ENCODE measurements around the gene ADAM22. TPM values are rescaled to one million over a fixed set of nuclear protein-coding genes. Genes with fewer than 3 reads are reported as not detected.
A peak's percentile ranks its signal among the peaks of the same experiment; 100 is the strongest.

Gene ADAM22
- total RNA-seq, 1 experiment from 2014 or later = 10.1 TPM

GRCh38 chr7:88226886-88227516 is 292.9 kb downstream of the ADAM22 start:
- Histone ChIP-seq H3K36me3 (ENCODE audit: control insufficient read depth, insufficient read depth, low read length) (no peaks in the 10 kb centered on the region), H3K4me1 (peaks cover 36% of the 10 kb centered on the region), H3K9me3 (0 out of 2 replicates have a peak, but pooled peaks cover 7% of the 10 kb centered on the region), H3K27me3 (replicated peaks; ENCODE audit: control insufficient read depth, insufficient read depth, low read length) (no peaks in the 10 kb centered on the region), H3K4me3 (ENCODE audit: low read depth, low read length) (no peak overlapping the region)
- Mint-ChIP-seq H3K27me3 (ENCODE audit: insufficient read depth, unreplicated experiment) (no peaks in the 10 kb centered on the region), H3K4me3 (ENCODE audit: unreplicated experiment) (no peak overlapping the region), H3K4me1 (ENCODE audit: low read depth, unreplicated experiment) (no peaks in the 10 kb centered on the region), H3K27ac (ENCODE audit: unreplicated experiment) (peak overlapping the region; percentile 53), H3K9me3 (ENCODE audit: unreplicated experiment) (no peaks in the 10 kb centered on the region), H3K36me3 (ENCODE audit: insufficient read depth, unreplicated experiment) (peaks cover 4% of the 10 kb centered on the region)
- TF ChIP-seq CTCF (IDR thresholded peaks at IDR 0.05; ENCODE audit: insufficient read depth in 1 of 2, low read depth in 1 of 2, low read length in 1 of 2, severe bottlenecking in 1 of 2, unreplicated experiment in 1 of 2) = no peak
- intact Hi-C loops (cut with micrococcal nuclease; ENCODE audit: unreplicated experiment) = loop anchor here (1.0 to 5.0 kb wide), 3 partner anchors 8 to 350 kb away; partner anchors contain the start of genes DBF4 and SLC25A40
- ChIA-PET POLR2A (interaction anchor here (0.6 kb wide), 2 partner anchors 14 to 292 kb away, joined by 6 to 9 read pairs; no protein-coding TSS in a partner anchor), CTCF (interaction anchor here (0.7 to 1.7 kb wide), 2 partner anchors 16 to 17 kb away, joined by 3 to 6 read pairs; no protein-coding TSS in a partner anchor)
- DNase-seq = peak; percentile 79 to 85
- no TSS peak for BruUV-seq (replicated peaks)

GRCh38 chr7:88229302-88229995 is 295.4 kb downstream of the ADAM22 start:
- Mint-ChIP-seq H3K36me3 (ENCODE audit: insufficient read depth, unreplicated experiment) (peaks cover 4% of the 10 kb centered on the region), H3K9me3 (ENCODE audit: unreplicated experiment) (no peaks in the 10 kb centered on the region), H3K4me1 (ENCODE audit: low read depth, unreplicated experiment) (no peaks in the 10 kb centered on the region), H3K27ac (ENCODE audit: unreplicated experiment) (no peak overlapping the region), H3K4me3 (ENCODE audit: unreplicated experiment) (no peak overlapping the region), H3K27me3 (ENCODE audit: insufficient read depth, unreplicated experiment) (no peaks in the 10 kb centered on the region)
- ChIA-PET POLR2A (no interaction called here), CTCF (no interaction called here)
- no TSS peak for BruUV-seq (replicated peaks)
- DNase-seq = no peak
- Histone ChIP-seq H3K4me1 (peaks cover 36% of the 10 kb centered on the region), H3K9me3 (0 out of 2 replicates have a peak, but pooled peaks cover 7% of the 10 kb centered on the region), H3K27me3 (replicated peaks; ENCODE audit: control insufficient read depth, insufficient read depth, low read length) (no peaks in the 10 kb centered on the region), H3K36me3 (ENCODE audit: control insufficient read depth, insufficient read depth, low read length) (no peaks in the 10 kb centered on the region), H3K4me3 (ENCODE audit: low read depth, low read length) (no peak overlapping the region)
- intact Hi-C loops (cut with micrococcal nuclease; ENCODE audit: unreplicated experiment) = loop anchor here (5.0 kb wide), 1 partner anchor 352 kb away; the partner anchor contains the start of genes DBF4 and SLC25A40
- TF ChIP-seq CTCF (IDR thresholded peaks at IDR 0.05; ENCODE audit: insufficient read depth in 1 of 2, low read depth in 1 of 2, low read length in 1 of 2, severe bottlenecking in 1 of 2, unreplicated experiment in 1 of 2) = no peak

- Histone ChIP-seq H3K4me1 (peaks cover 34% of the 10 kb centered on the region), H3K36me3 (ENCODE audit: control insufficient read depth, insufficient read depth, low read length) (no peaks in the 10 kb centered on the region), H3K27me3 (replicated peaks; ENCODE audit: control insufficient read depth, insufficient read depth, low read length) (no peaks in the 10 kb centered on the region), H3K4me3 (ENCODE audit: low read depth, low read length) (no peak overlapping the region), H3K9me3 (0 out of 2 replicates have a peak, but pooled peaks cover 7% of the 10 kb centered on the region)
- ChIA-PET POLR2A (no interaction called here), CTCF (no interaction called here)
- Mint-ChIP-seq H3K27ac (ENCODE audit: unreplicated experiment) (no peak overlapping the region), H3K9me3 (ENCODE audit: unreplicated experiment) (no peaks in the 10 kb centered on the region), H3K36me3 (ENCODE audit: insufficient read depth, unreplicated experiment) (peaks cover 4% of the 10 kb centered on the region), H3K4me3 (ENCODE audit: unreplicated experiment) (no peak overlapping the region), H3K27me3 (ENCODE audit: insufficient read depth, unreplicated experiment) (no peaks in the 10 kb centered on the region), H3K4me1 (ENCODE audit: low read depth, unreplicated experiment) (no peaks in the 10 kb centered on the region)
- no TSS peak for BruUV-seq (replicated peaks)
- intact Hi-C loops (cut with micrococcal nuclease; ENCODE audit: unreplicated experiment) = no loop called here
- no peak for DNase-seq
- TF ChIP-seq CTCF (IDR thresholded peaks at IDR 0.05; ENCODE audit: insufficient read depth in 1 of 2, low read depth in 1 of 2, low read length in 1 of 2, severe bottlenecking in 1 of 2, unreplicated experiment in 1 of 2) = no peak
Observed at GRCh38 chr7:88230646-88231045, 296.6 kb downstream of the ADAM22 start.

Measured in Caco-2 (cell line).